Right renal cortex interstitium (tissue), 3 donors: ENCODE data around the gene GLT8D1. TPM values are rescaled to one million over a fixed set of nuclear protein-coding genes. Genes with fewer than 3 reads are reported as not detected.
"Not testable (repeated sequence)": the region's sequence is repeated elsewhere in the genome, so short reads cannot be mapped to it uniquely, and the experiment has no call there.

Experiments
- DNase-seq, 3 donors: peaks; one replicate each; pipeline ENCODE4 v3.0.0-alpha.2; 2013; ENCODE audit warnings: low read depth in 3 of 3, low spot score in 2 of 3
- polyA plus RNA-seq, 3 donors: library from polyadenylated mRNA; unstranded; fragments of 120-200 nt; gene quantifications; one replicate each; pipeline ENCODE4 v1.2.1, GENCODE V29; 2013; ENCODE audit not compliant: insufficient read length in 3 of 3

The GLT8D1 gene
- polyA plus RNA-seq, 3 donors: 140 to 150 (median 147) TPM

DNA sequence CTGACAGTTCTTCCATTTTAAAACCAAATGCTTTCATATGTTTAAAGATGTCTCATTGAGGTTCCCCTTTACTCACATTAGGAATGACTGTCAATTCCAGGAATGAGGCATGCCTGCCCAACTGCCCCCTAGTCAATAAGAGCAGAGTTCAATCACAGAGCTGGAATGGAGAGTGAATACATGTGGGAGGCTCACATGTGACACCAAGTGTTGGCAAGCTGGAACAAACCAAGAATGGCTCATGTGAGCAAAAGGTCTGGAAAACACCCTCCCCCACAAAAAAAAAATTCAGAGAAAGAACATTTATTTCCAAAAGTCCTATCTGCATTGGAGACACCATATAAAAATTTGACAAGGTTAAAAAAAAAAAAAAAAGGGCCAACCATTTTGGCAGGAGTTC is 23.6 kb downstream of the GLT8D1 start:
- no peak for DNase-seq

DNA sequence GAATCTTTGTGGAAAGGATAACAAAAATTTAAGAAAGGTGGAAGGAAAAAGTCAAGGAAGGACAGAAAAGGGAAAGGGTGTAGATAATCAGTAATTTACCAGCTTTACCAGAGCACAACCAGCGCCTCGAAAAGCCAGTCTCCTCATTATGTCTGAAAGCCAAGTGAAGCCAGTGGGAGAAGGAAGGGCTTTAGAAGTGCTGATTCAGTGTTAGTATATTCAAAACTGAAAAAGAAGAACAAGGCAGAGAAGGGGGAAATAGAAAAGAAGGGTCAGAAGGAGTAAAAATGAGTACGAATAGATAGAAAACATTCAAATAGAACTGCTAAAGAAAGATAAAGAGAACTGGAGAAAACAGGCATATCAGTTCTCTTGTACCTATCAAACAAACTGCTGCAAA is 24.0 kb downstream of the GLT8D1 start:
- DNase-seq: no peak

DNA sequence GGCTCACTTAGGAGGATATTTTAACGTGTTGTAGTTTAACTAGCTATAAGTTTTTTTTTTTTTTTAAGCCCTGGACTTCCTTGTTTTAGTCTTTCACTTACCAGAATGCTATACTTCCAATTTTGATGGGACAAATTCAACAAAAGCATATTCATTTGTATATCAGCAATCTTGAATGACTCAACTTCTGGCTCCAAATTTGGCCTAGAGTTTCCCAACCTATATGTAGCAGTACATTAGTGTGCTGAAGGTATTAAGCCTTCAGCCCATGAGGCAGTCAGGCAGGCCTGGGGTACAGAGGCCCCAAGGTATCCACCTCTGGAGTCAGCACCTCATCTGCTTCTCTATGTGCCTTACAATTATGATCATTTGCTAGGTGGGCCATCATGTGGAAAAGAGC is 25.8 kb downstream of the GLT8D1 start:
- DNase-seq: no peak

DNA sequence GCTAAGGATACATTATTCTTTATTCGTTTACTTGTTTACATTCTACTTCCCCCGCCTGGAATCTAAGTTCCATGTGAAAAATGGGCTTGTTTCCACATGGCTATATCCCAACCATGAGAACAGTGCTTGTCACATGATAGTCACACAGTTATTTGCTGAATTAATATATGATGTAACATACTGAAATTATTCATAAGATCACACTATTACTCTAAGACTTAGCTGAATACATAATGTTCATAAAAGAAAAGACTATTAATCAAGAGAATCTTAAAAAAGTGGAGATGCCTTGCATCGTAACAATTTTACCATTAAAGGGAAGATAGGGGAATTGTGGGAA is 26.4 kb downstream of the GLT8D1 start:
- no peak for DNase-seq

DNA sequence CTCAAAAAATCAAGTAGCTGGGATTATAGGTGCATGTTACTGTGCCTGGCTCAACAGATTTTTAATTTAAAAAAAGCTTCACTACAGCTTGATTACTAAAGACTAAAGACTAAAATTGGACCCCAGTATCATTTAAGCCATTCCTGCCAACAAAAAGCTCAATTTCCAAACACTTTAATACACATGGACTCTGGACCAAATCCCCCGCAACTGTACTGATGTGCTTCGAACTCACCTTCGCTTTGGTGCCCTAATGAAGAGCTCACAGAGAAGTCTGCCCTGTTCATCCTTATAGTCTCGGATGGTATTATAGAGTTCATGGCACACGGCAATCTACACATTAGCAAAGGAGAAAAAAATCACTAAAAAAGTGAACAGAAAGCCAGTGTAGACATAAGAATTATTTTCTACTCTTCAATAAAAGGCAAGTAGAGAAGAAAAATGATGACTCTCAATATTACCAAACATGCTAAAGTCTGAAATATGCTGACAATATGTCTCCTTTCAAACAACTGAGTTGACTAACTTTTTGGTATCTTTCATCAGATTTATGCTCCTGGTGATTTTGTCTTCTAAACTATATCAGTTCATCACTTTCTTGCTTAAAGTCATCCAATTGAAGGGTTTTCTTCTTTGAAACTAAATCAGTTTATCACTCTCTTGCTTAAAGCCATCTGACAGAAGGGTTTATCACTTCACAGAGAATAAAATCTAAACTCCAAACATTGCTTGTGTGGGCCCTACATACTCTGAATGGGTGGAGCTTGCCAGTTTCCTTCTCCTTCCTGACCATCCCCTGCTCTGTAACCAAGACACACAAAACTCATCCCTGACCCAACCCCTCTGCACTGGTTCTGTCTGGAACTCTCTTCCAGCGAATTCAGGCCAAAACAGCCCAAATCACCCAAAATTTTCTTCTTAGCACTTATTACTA is 27.1 kb downstream of the GLT8D1 start:
- no peak for DNase-seq

DNA sequence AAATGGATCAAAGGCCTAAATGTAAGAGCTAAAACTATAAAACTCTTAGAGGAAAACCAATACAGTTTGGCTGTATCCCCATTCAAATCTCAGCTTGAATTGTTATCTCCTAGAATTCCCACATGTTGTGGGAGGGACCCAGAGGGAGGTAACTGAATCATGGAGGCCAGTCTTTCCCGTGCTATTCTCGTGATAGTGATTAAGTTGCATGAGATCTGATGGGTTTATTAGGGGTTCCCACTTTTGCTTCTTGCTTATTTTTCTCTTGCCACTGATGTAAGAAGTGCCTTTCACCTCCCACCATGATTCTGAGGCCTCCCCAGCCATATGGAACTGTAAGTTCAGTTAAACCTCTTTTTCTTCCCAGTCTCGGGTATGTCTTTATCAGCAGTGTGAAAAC is 29.4 kb downstream of the GLT8D1 start:
- not testable (repeated sequence) for DNase-seq

DNA sequence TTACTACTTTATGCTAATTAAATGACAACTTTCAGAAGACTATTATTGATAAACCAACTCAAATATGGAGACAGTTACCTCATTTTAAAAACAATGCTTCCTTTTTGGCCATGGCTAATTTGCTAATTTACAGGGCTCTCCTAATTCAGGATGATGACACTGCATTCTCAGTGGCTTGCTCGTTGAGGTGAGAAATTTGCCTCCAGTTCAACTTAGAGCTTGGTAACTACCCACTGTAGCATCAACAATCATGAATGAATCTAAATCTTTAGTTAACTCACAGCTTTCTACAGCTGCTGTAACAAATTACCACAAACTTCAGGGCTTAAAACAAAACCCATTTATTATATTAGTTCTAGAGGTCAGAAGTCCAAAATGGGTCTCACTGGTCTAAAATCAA is 33.9 kb downstream of the GLT8D1 start:
- DNase-seq: no peak

DNA sequence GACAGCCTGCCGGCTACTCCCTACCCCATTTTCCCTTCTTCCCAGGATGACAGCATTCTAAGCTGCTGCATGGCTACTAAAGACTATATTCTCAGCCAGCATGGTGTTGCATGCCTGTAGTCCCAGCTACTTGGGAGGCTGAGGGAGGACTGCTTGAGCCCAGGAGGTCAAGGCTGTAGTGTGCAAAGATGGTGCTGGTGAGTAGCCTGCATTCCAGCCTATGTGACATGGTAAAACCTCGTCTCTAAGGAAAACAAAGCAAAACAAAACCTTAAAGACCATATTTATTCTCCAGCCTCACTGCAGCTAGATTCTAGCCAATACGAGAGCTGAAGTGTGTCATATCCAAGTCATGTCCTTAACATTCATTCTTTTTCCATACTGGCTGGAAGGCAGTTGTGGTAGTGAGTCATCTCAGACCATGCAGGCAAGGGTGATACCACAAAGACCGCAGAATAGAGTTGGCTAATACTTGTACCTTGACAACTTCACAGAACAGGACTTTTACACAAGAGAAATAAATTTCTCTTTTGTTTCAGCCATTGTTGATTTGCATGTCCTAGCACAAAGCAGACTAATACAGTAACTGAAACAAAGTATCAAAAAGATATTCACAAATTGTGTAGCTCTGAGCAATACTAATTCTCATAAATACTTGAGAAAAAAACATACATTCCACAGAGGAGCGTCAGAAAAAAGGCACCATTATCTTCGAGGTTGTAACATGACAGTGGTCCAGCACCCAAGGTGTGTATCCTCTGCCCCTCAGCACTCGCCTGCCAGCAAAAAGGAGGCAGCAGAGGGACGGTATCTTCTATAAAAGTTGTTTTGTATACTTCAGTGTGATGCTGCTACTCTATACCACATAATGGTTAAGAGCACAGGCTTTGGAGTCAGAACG is 34.7 kb downstream of the GLT8D1 start:
- no peak for DNase-seq

DNA sequence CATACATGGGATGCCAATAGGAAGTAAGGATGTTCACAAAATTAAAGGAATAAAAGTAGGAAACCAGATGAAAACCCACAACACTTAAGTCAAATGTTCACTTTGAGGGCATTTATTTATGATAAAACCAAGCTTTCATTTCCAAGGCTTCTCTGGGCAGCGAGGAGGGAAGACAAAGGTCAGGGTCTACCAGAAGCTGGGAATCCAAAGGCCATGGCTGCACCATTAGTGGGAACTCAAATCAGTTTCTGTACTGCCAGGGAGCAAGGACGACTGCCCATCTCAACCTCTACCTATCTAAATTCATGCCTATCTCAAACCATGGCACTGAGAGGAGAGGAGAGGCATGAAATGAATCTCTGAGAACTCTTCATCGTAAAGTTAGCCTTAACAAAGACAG is 42.5 kb downstream of the GLT8D1 start:
- no peak for DNase-seq

DNA sequence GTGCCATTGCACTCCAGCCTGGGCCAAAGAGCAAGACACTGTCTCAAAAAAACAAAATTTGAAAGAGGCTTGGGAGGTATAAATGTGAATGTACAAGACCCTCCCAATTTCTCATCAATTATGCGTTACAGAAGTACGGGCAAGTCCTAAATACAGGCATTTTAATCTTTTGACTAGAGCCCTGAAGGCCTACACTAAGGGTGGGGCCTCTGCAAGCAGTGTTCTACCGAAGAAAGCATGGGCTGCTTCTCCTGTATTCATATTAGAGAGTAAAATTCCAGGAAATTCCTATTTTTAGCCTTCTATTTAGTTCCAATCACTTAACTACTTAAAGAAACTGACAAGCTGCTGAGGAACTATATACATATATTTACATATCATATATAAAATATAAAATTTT is 45.5 kb downstream of the GLT8D1 start:
- DNase-seq: no peak

DNA sequence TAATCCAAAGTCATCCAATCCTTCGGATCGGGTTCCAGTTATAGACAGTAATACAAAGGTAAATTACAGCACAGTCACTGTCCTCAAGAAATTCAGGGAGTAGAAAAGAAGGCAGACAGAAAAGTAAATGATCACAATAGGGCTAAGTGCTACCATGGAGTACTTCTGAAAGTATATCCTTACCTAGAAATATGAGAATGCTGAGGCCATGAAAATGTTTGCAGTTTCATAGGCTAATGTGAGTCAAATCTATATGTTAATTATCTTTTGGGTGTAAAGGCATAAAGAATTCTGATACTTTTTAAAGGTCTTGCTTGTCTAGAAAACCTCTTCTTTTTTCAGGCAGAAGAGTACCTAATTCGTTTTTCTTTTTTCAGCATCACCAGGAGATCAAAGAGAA is 49.7 kb downstream of the GLT8D1 start:
- DNase-seq: no peak

DNA sequence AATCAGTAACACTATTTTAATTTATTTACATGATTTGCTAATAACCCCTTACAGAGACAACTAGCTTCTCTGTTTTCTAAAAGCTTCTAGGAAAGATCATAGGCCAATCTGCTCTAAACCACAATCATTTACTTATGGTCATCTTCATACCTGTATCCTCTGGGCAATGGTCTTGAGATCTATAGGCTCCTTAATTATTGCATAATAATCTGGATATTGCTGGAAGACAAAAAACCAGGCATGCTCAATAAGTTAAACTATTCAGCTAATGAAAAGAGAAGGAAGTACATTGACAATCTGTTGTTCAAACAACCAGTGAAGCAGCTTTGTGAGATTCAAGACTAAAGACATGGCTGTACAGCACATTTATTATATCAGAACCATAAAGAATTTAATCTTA is 54.0 kb downstream of the GLT8D1 start:
- no peak for DNase-seq

DNA sequence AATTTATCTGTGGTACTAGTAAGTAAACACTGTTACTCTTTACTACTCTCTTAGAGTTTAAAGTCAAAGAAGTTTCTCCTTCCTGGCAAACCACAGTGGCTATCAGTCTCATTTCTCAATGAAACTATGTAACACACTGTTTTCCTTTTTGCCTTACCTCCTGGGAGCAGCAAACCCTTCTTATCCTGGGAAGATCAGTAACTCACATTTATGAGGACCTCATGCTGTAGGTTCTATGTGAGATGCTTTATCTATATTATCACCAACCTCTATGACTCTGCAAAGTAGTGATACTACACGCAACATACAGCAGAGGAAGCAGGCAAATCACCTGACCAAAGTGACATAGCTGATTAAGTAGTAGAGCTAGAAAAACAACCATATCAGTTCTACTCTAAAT is 55.2 kb downstream of the GLT8D1 start:
- no peak for DNase-seq

DNA sequence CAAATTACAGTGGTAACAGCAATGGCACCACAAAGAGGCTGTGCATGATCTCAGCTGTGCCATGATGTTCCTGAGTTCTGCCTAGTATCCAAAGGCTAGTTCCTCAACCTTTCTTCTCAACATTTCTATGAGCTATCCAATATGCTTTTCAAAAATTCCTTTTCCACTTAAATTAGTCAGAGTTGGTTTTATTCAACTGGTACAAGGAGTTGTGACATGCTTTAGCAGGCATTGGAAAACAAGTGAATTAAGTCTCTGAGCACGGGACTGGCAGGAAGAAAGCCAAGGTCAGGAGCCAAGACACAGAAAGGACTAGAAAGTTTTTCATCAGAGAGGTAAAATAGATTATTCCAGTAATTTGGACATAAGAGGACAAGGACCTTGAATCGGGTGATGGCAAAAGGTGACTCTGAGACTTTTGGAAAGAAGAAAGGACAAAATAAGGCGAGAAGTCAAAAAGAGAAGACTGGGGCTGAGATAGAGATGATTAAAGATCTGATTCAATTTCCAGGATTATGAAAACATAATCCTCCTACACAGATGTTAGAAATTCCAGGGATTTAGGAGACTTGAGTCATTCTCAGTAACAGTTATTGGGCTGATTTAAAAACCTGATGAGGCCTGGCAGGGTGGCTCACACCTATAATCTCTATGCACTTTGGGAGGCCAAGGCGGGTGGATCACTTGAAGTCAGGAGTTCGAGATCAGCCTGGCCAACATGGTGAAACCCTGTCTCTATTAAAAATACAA is 56.0 kb downstream of the GLT8D1 start:
- DNase-seq: no peak

DNA sequence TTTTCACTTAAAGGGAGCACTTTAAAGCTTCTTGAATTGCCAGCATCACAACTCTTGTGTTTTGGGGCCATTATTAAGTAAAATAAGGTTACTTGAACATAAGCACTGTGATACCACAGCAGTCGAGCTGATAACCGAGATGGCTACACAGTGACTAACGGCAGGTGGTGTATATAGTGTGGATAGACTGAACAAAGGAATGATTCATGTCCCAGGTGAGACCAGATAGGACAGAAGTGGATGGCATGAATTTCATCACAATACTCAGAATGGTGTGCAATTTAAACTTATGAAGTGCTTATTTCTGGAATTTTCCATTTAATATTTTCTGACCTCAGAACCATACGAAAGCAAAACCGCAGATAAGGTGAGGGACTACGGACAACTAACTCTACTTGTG is 60.0 kb downstream of the GLT8D1 start:
- no peak for DNase-seq

Other genes with a start within 250 kb of the GLT8D1 start
- 10 to 100 TPM; 30.5 to 34.8 (median 34.8) TPM for gene STAB1, start 210.5 kb downstream of the GLT8D1 start, polyA plus RNA-seq
- gene NT5DC2, start 171.9 kb downstream of the GLT8D1 start, polyA plus RNA-seq: 100 to 1,000 TPM; 142 to 162 (median 158) TPM
- gene UQCC5, start 169.2 kb downstream of the GLT8D1 start, polyA plus RNA-seq: 10 to 100 TPM; 15.2 to 17.2 (median 15.2) TPM
- 10 to 100 TPM; 56.4 to 63.4 (median 58.7) TPM for gene PBRM1, start 19.9 kb downstream of the GLT8D1 start, polyA plus RNA-seq
- gene GNL3, start 19.8 kb downstream of the GLT8D1 start, polyA plus RNA-seq: 100 to 1,000 TPM in 1 of 3 donors, 10 to 100 TPM in 2; 95.2 to 107 (median 98.3) TPM
- 100 to 1,000 TPM; 166 to 171 (median 169) TPM for gene SPCS1, start 315 bp upstream of the GLT8D1 start, polyA plus RNA-seq
- gene NEK4, start 65.1 kb upstream of the GLT8D1 start, polyA plus RNA-seq: 10 to 100 TPM; 24.2 to 28.7 (median 27.3) TPM
- gene ITIH1, start 71.8 kb upstream of the GLT8D1 start, polyA plus RNA-seq: under 1 TPM in 2 of 3 donors, not detected in 1; 0.35 to 0.48 TPM
- gene ITIH3, start 89.0 kb upstream of the GLT8D1 start, polyA plus RNA-seq: 1 to 10 TPM; 4.1 to 6.0 (median 5.1) TPM
- gene ITIH4, start 124.9 kb upstream of the GLT8D1 start, polyA plus RNA-seq: 1 to 10 TPM; 4.3 to 7.0 (median 5.2) TPM
- gene MUSTN1, start 129.2 kb upstream of the GLT8D1 start, polyA plus RNA-seq: under 1 TPM in 2 of 3 donors, not detected in 1; 0.22 to 0.45 TPM
- 10 to 100 TPM; 14.7 to 15.8 (median 15.2) TPM for gene STIMATE, start 191.8 kb upstream of the GLT8D1 start, polyA plus RNA-seq